ENCODE results near the gene HENMT1.
"Not testable (repeated sequence)": the region's sequence is repeated elsewhere in the genome, so short reads cannot be mapped to it uniquely, and the experiment has no call there.

Gene HENMT1

GRCh38 chr1:108661030-108661609, at the start of gene HENMT1:
HENMT1 (minus strand) TSS chr1:108661093; CDS start chr1:108659884, 1,209 bp downstream.
- no peaks in the 10 kb centered on the region for H3K4me1 ChIP-seq (ENCODE audit: insufficient read depth, low read length)
- H3K4me3 ChIP-seq (ENCODE audit: low read length), result peak within 1 kb of the TSS; percentile 65
- peak within 1 kb of the TSS; percentile 84 for H3K9ac ChIP-seq (ENCODE audit: low read depth, low read length)
- H3K36me3 ChIP-seq (ENCODE audit: insufficient read depth, low read depth, low read length), result no peaks in the 10 kb centered on the region
- H3K9me3 ChIP-seq (ENCODE audit: insufficient read depth, low read depth, low read length), result no peaks in the 10 kb centered on the region
- H3K27me3 ChIP-seq (ENCODE audit: insufficient read depth, low read length), result peaks cover 34% of the 10 kb centered on the region
- no peak within 1 kb of the TSS for H3K27ac ChIP-seq (ENCODE audit: low read length)

GRCh38 chr1:108708691-108709660, 48.1 kb upstream of the HENMT1 start:
- Histone ChIP-seq H3K27ac (ENCODE audit: low read length) (no peak overlapping the region), H3K9me3 (ENCODE audit: insufficient read depth, low read depth, low read length) (no peaks in the 10 kb centered on the region), H3K9ac (ENCODE audit: low read depth, low read length) (no peak overlapping the region), H3K4me3 (ENCODE audit: low read length) (no peak overlapping the region), H3K27me3 (ENCODE audit: insufficient read depth, low read length) (no peaks in the 10 kb centered on the region), H3K4me1 (ENCODE audit: insufficient read depth, low read length) (no peaks in the 10 kb centered on the region; the same call in 1 of the 2 replicates), H3K36me3 (ENCODE audit: insufficient read depth, low read depth, low read length) (no peaks in the 10 kb centered on the region)

- no peaks in the 10 kb centered on the region for H3K27me3 ChIP-seq (ENCODE audit: insufficient read depth, low read length)
Observed at GRCh38 chr1:108706643-108707042, 45.8 kb upstream of the HENMT1 start.

GRCh38 chr1:108704496-108704895, 43.6 kb upstream of the HENMT1 start:
- H3K27ac ChIP-seq (ENCODE audit: low read length), result no peak overlapping the region
- no peaks in the 10 kb centered on the region for H3K9me3 ChIP-seq (ENCODE audit: insufficient read depth, low read depth, low read length)

More at GRCh38 chr1:108706643-108707042, 45.8 kb upstream of the HENMT1 start:
- peaks cover 6% of the 10 kb centered on the region for H3K36me3 ChIP-seq (ENCODE audit: insufficient read depth, low read depth, low read length)
- H3K9me3 ChIP-seq (ENCODE audit: insufficient read depth, low read depth, low read length), result no peaks in the 10 kb centered on the region
- H3K4me3 ChIP-seq (ENCODE audit: low read length), result no peak overlapping the region
- no peak overlapping the region for H3K27ac ChIP-seq (ENCODE audit: low read length)
- H3K4me1 ChIP-seq (ENCODE audit: insufficient read depth, low read length), result no peaks in the 10 kb centered on the region
- no peak overlapping the region for H3K9ac ChIP-seq (ENCODE audit: low read depth, low read length)

GRCh38 chr1:108703939-108704338, 43.0 kb upstream of the HENMT1 start:
- Histone ChIP-seq H3K9ac (ENCODE audit: low read depth, low read length) (no peak overlapping the region), H3K4me3 (ENCODE audit: low read length) (no peak overlapping the region), H3K27me3 (ENCODE audit: insufficient read depth, low read length) (no peaks in the 10 kb centered on the region), H3K27ac (ENCODE audit: low read length) (no peak overlapping the region), H3K36me3 (ENCODE audit: insufficient read depth, low read depth, low read length) (peaks cover 33% of the 10 kb centered on the region), H3K9me3 (ENCODE audit: insufficient read depth, low read depth, low read length) (no peaks in the 10 kb centered on the region), H3K4me1 (ENCODE audit: insufficient read depth, low read length) (no peaks in the 10 kb centered on the region)

More at GRCh38 chr1:108704496-108704895, 43.6 kb upstream of the HENMT1 start:
- Histone ChIP-seq H3K9ac (ENCODE audit: low read depth, low read length) (no peak overlapping the region), H3K4me1 (ENCODE audit: insufficient read depth, low read length) (no peaks in the 10 kb centered on the region), H3K4me3 (ENCODE audit: low read length) (no peak overlapping the region), H3K27me3 (ENCODE audit: insufficient read depth, low read length) (no peaks in the 10 kb centered on the region), H3K36me3 (ENCODE audit: insufficient read depth, low read depth, low read length) (peaks cover 27% of the 10 kb centered on the region)

- H3K4me3 ChIP-seq (ENCODE audit: low read length); H3K4me1 ChIP-seq (ENCODE audit: insufficient read depth, low read length); H3K27me3 ChIP-seq (ENCODE audit: insufficient read depth, low read length); H3K9me3 ChIP-seq (ENCODE audit: insufficient read depth, low read depth, low read length); H3K9ac ChIP-seq (ENCODE audit: low read depth, low read length); H3K27ac ChIP-seq (ENCODE audit: low read length): not testable (repeated sequence)
- peaks cover 51% of the 10 kb centered on the region for H3K36me3 ChIP-seq (ENCODE audit: insufficient read depth, low read depth, low read length)
Observed at GRCh38 chr1:108702109-108702508, 41.2 kb upstream of the HENMT1 start.

GRCh38 chr1:108701176-108701849, 40.4 kb upstream of the HENMT1 start:
- Histone ChIP-seq H3K9me3 (ENCODE audit: insufficient read depth, low read depth, low read length) (no peaks in the 10 kb centered on the region), H3K4me3 (ENCODE audit: low read length) (no peak overlapping the region), H3K4me1 (ENCODE audit: insufficient read depth, low read length) (no peaks in the 10 kb centered on the region), H3K27ac (ENCODE audit: low read length) (no peak overlapping the region), H3K36me3 (ENCODE audit: insufficient read depth, low read depth, low read length) (peaks cover 59% of the 10 kb centered on the region), H3K27me3 (ENCODE audit: insufficient read depth, low read length) (no peaks in the 10 kb centered on the region), H3K9ac (ENCODE audit: low read depth, low read length) (no peak overlapping the region)

GRCh38 chr1:108699375-108700332, 38.8 kb upstream of the HENMT1 start:
- Histone ChIP-seq H3K9me3 (ENCODE audit: insufficient read depth, low read depth, low read length) (no peaks in the 10 kb centered on the region), H3K27ac (ENCODE audit: low read length) (no peak overlapping the region), H3K4me3 (ENCODE audit: low read length) (no peak overlapping the region), H3K4me1 (ENCODE audit: insufficient read depth, low read length) (peaks cover 3% of the 10 kb centered on the region; the same call in 1 of the 2 replicates), H3K36me3 (ENCODE audit: insufficient read depth, low read depth, low read length) (peaks cover 74% of the 10 kb centered on the region), H3K9ac (ENCODE audit: low read depth, low read length) (no peak overlapping the region), H3K27me3 (ENCODE audit: insufficient read depth, low read length) (no peaks in the 10 kb centered on the region)

GRCh38 chr1:108695535-108695934, 34.6 kb upstream of the HENMT1 start:
- Histone ChIP-seq H3K9ac (ENCODE audit: low read depth, low read length) (no peak overlapping the region), H3K4me1 (ENCODE audit: insufficient read depth, low read length) (peaks cover 10% of the 10 kb centered on the region; the same call in 1 of the 2 replicates), H3K36me3 (ENCODE audit: insufficient read depth, low read depth, low read length) (peaks cover 62% of the 10 kb centered on the region), H3K27me3 (ENCODE audit: insufficient read depth, low read length) (no peaks in the 10 kb centered on the region), H3K9me3 (ENCODE audit: insufficient read depth, low read depth, low read length) (no peaks in the 10 kb centered on the region), H3K4me3 (ENCODE audit: low read length) (0 out of 2 replicates have a peak overlapping the region, but pooled peaks have one; percentile 14), H3K27ac (ENCODE audit: low read length) (no peak overlapping the region)

- peak overlapping the region; percentile 97 for H3K9ac ChIP-seq (ENCODE audit: low read depth, low read length)
- peak overlapping the region; percentile 96 for H3K27ac ChIP-seq (ENCODE audit: low read length)
- no peaks in the 10 kb centered on the region for H3K27me3 ChIP-seq (ENCODE audit: insufficient read depth, low read length)
- H3K4me1 ChIP-seq (ENCODE audit: insufficient read depth, low read length), result peaks cover 10% of the 10 kb centered on the region; the same call in 1 of the 2 replicates
- peak overlapping the region; percentile 83 for H3K4me3 ChIP-seq (ENCODE audit: low read length)
- no peaks in the 10 kb centered on the region for H3K9me3 ChIP-seq (ENCODE audit: insufficient read depth, low read depth, low read length)
- H3K36me3 ChIP-seq (ENCODE audit: insufficient read depth, low read depth, low read length), result peaks cover 36% of the 10 kb centered on the region
Observed at GRCh38 chr1:108692724-108693655, 32.1 kb upstream of the HENMT1 start.
